ENCODE results near the gene OPCML.

The OPCML gene

GRCh38 chr11:133147625-133148024 lies 384.7 kb downstream of the OPCML start:
- TF ChIP-seq, protein P1, sequence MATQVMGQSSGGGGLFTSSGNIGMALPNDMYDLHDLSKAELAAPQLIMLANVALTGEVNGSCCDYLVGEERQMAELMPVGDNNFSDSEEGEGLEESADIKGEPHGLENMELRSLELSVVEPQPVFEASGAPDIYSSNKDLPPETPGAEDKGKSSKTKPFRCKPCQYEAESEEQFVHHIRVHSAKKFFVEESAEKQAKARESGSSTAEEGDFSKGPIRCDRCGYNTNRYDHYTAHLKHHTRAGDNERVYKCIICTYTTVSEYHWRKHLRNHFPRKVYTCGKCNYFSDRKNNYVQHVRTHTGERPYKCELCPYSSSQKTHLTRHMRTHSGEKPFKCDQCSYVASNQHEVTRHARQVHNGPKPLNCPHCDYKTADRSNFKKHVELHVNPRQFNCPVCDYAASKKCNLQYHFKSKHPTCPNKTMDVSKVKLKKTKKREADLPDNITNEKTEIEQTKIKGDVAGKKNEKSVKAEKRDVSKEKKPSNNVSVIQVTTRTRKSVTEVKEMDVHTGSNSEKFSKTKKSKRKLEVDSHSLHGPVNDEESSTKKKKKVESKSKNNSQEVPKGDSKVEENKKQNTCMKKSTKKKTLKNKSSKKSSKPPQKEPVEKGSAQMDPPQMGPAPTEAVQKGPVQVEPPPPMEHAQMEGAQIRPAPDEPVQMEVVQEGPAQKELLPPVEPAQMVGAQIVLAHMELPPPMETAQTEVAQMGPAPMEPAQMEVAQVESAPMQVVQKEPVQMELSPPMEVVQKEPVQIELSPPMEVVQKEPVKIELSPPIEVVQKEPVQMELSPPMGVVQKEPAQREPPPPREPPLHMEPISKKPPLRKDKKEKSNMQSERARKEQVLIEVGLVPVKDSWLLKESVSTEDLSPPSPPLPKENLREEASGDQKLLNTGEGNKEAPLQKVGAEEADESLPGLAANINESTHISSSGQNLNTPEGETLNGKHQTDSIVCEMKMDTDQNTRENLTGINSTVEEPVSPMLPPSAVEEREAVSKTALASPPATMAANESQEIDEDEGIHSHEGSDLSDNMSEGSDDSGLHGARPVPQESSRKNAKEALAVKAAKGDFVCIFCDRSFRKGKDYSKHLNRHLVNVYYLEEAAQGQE (IDR thresholded peaks at IDR 0.05; ENCODE audit: insufficient replicate concordance, low read depth) = no peak
- no peak for TF ChIP-seq CTCF (IDR thresholded peaks at IDR 0.05; ENCODE audit: insufficient read depth, low read length)
- no peak for TF ChIP-seq POLR2AphosphoS5 (IDR thresholded peaks at IDR 0.05; ENCODE audit: low read depth)
- TF ChIP-seq GABPA (IDR thresholded peaks at IDR 0.05; ENCODE audit: low read depth) = no peak
- TF ChIP-seq SPI1 (IDR thresholded peaks at IDR 0.05; ENCODE audit: borderline replicate concordance, low read depth) = no peak
- Histone ChIP-seq H3K27me3 (ENCODE audit: insufficient read depth, poor library complexity, severe bottlenecking) (no peaks in the 10 kb centered on the region), H3K27ac (replicated peaks) (no peak overlapping the region), H3K4me3 (replicated peaks; ENCODE audit: insufficient read depth, low read length) (no peak overlapping the region)
- no peak for DNase-seq (ENCODE audit: low read depth in 1 of 2, low spot score in 1 of 2)

DNA sequence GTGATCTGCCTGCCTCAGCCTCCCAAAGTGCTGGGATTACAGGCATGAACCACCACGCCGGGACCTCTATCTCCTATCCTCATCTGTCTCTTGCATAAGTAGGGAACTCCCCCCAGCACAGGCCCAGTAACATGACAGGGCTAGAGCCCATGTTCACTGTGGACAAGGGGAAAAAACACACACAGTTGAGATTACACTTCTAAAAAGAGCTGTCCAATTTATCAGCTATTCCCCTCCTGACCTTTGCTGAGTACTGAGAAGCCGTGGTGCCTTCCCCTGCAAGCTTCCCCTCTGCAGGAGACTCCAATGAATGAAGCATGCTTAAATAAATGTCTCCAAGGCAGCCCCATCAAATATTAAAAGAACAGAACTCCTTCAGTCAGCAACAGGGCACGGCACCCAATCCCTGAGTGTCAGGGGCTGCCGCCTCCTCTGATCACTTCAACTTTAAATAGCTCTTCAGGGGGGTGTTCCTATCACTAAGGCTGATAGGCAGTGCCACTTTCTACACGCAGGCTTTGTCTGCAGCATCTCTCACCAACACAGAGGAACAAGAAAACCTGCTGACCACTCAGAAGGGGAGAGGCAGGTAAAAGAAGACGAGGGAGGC lies 385.5 kb downstream of the OPCML start:
- Histone ChIP-seq H3K27ac (replicated peaks) (no peak overlapping the region), H3K4me3 (replicated peaks; ENCODE audit: insufficient read depth, low read length) (no peak overlapping the region), H3K27me3 (ENCODE audit: insufficient read depth, poor library complexity, severe bottlenecking) (no peaks in the 10 kb centered on the region)
- TF ChIP-seq POLR2AphosphoS5 (IDR thresholded peaks at IDR 0.05; ENCODE audit: low read depth) (no peak), GABPA (IDR thresholded peaks at IDR 0.05; ENCODE audit: low read depth) (no peak)
- DNase-seq (ENCODE audit: low read depth in 1 of 2, low spot score in 1 of 2) = no peak

DNA sequence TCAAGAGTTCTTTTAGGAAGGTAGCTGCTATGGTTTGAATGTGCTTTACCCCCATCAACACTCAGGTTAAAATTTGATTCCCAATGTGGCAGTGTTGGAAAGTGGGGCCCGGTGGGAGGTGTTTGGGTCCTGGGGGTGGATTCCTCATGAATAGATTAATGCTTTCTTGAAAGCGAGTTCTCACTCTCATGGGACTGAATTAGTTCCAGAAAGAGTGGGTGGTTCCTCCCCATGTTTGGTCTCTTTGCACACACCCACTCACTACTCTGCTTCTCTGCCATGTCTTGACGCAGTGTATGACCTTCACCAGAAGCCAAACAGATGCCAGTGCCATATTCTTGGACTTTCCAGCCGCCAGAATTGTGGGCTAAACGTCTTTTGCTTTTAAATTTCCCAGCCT lies 394.4 kb downstream of the OPCML start:
- TF ChIP-seq POLR2AphosphoS5 (IDR thresholded peaks at IDR 0.05; ENCODE audit: low read depth) (no peak), SPI1 (IDR thresholded peaks at IDR 0.05; ENCODE audit: borderline replicate concordance, low read depth) (no peak), CTCF (IDR thresholded peaks at IDR 0.05; ENCODE audit: insufficient read depth, low read length) (no peak), GABPA (IDR thresholded peaks at IDR 0.05; ENCODE audit: low read depth) (no peak)
- TF ChIP-seq, protein P1 (IDR thresholded peaks at IDR 0.05; ENCODE audit: insufficient replicate concordance, low read depth) = no peak
- Histone ChIP-seq H3K27ac (replicated peaks) (no peak overlapping the region), H3K27me3 (ENCODE audit: insufficient read depth, poor library complexity, severe bottlenecking) (no peaks in the 10 kb centered on the region), H3K4me3 (replicated peaks; ENCODE audit: insufficient read depth, low read length) (no peak overlapping the region)
- DNase-seq (ENCODE audit: low read depth in 1 of 2, low spot score in 1 of 2) = no peak

DNA sequence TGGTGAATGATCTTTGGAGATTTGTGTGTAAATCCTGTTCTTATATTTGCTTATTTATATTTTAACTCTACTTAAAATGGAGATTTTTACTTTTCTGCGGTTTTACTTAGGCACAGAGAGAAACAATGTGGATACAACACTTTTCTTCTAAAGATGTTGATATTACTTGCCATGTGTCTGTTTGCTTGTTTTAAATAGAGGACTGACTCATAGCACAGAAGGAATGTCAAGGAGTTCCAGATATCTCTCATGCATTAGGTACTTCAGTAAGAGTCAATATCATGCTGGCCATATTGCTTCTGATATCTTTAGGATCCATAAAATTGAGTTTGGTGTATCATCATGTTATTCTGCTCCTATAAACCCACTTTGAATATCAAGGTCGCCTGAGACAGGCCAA lies 395.0 kb downstream of the OPCML start:
- no peak overlapping the region for H3K27ac ChIP-seq (replicated peaks)
- no peak for TF ChIP-seq GABPA (IDR thresholded peaks at IDR 0.05; ENCODE audit: low read depth)
- TF ChIP-seq SPI1 (IDR thresholded peaks at IDR 0.05; ENCODE audit: borderline replicate concordance, low read depth) = no peak
- TF ChIP-seq, protein P1 (IDR thresholded peaks at IDR 0.05; ENCODE audit: insufficient replicate concordance, low read depth) = no peak
- TF ChIP-seq CTCF (IDR thresholded peaks at IDR 0.05; ENCODE audit: insufficient read depth, low read length) = no peak
- TF ChIP-seq POLR2AphosphoS5 (IDR thresholded peaks at IDR 0.05; ENCODE audit: low read depth) = no peak
- no peaks in the 10 kb centered on the region for H3K27me3 ChIP-seq (ENCODE audit: insufficient read depth, poor library complexity, severe bottlenecking)
- DNase-seq (ENCODE audit: low read depth in 1 of 2, low spot score in 1 of 2) = no peak
- H3K4me3 ChIP-seq (replicated peaks; ENCODE audit: insufficient read depth, low read length) = no peak overlapping the region

Measured in HL-60 (cell line).